IPS DF 6.9 (cell line): ENCODE data around the gene AGBL4.

Source experiments
- DNase-seq: peaks from one replicate; pipeline ENCODE4 v3.0.0-alpha.2; 2013; ENCODE audit warnings: low read depth, low spot score
- H3K27ac ChIP-seq: one replicate; pipeline ENCODE4 v1.5.1; 2013; ENCODE audit warnings: low read length, control low read depth
- H3K27me3 ChIP-seq: 2 replicates; pipeline ENCODE4 v1.6.1; 2013; ENCODE audit warnings: mild to moderate bottlenecking, low read length; ENCODE audit not compliant: control insufficient read depth, insufficient read depth
- H3K36me3 ChIP-seq: 2 replicates; pipeline ENCODE4 v1.6.1; 2013; ENCODE audit warnings: low read length; ENCODE audit not compliant: control insufficient read depth, insufficient read depth
- H3K4me1 ChIP-seq: 2 replicates; pipeline ENCODE4 v1.6.1; 2013; ENCODE audit warnings: low read length; ENCODE audit not compliant: control insufficient read depth, insufficient read depth
- H3K4me3 ChIP-seq: 2 replicates; pipeline ENCODE4 v1.5.1; 2013; ENCODE audit warnings: mild to moderate bottlenecking, low read length
- H3K9me3 ChIP-seq: 2 replicates; pipeline ENCODE4 v1.6.1; 2013; ENCODE audit warnings: low read length, inconsistent platforms; ENCODE audit not compliant: control insufficient read depth, insufficient read depth
- WGBS: extraction: QIAGEN DNeasy Blood & Tissue Kit; methylation state at CpG from one replicate; pipeline ENCODE4 v1.1.7; 2013; ENCODE audit warnings: mixed read lengths, missing lambda C conversion rate; ENCODE audit not compliant: insufficient read length, insufficient coverage; 5-methylcytosine and 5-hydroxymethylcytosine counted together

The AGBL4 gene

DNA sequence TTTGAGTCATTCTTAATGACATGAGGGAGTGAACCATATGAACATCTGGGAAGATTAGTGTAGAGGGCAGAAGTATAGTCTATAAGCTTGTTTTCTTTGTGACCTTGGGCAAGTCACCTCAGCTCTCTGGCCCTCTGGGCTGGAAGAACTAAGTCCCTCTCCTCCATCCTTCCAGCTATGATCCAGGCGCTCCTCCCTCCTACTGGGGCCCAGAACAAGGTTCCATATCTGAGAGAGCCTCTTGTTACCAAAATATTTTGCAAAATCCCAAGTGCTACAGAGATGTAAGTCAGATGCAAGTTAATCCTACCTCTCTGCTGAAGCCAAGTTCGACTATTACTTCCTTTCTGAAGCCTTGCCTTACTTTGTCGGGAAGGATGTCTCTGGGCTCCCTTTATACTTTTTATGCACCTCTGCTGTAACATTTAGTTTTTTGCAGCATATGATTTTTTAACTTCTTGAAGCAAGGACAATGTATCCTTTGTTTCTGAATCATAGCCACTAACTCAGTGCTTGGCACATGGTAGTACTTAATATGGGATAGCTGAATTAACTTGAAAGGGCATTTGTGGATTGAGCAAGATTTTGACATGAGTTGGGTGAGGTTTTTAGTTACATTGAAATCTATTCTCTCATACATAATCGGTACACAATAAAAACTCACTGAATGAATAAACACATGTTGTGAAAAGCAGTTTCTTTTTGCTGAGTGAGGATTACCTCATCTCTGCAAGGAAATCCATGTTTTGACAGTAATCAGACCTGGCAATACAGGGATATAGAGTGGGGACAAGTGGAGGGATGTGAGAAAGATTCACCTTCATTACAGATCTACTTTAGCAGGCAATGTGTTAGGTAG is 1192.4 kb downstream of the AGBL4 start:
- no peak overlapping the region for H3K4me3 ChIP-seq
- H3K27ac ChIP-seq: no peak overlapping the region
- no peaks in the 10 kb centered on the region for H3K36me3 ChIP-seq
- peaks cover 1% of the 10 kb centered on the region; the same call in 1 of the 2 replicates for H3K27me3 ChIP-seq
- no peaks in the 10 kb centered on the region for H3K4me1 ChIP-seq
- whole genome bisulfite sequencing: no CpG with 5 or more reads among the region's 4 CpGs
- no peaks in the 10 kb centered on the region for H3K9me3 ChIP-seq
- DNase-seq: no peak

DNA sequence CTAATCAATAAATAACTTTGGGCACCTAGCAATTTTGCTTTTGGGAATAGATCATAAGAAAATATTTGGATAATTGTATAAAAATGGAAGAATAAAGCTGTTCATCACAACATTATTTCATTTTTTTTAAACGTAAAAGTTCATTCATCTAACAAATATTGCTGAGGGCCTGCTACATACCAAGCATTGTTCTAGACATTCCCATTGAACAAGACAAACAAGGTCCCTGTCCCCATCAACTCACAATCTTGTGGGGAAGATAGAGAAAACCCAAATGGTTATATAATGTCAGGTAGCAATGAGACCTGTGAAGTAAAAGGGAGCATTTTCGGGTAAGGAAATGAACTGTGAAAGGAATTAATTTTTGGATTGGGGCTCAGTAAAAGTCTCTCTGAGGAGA is 1193.0 kb downstream of the AGBL4 start:
- H3K4me3 ChIP-seq: no peak overlapping the region
- DNase-seq: no peak
- no peaks in the 10 kb centered on the region for H3K9me3 ChIP-seq
- no CpG with 5 or more reads among the region's 2 CpGs for WGBS
- no peaks in the 10 kb centered on the region for H3K36me3 ChIP-seq
- no peaks in the 10 kb centered on the region for H3K27me3 ChIP-seq
- no peak overlapping the region for H3K27ac ChIP-seq
- H3K4me1 ChIP-seq: no peaks in the 10 kb centered on the region

DNA sequence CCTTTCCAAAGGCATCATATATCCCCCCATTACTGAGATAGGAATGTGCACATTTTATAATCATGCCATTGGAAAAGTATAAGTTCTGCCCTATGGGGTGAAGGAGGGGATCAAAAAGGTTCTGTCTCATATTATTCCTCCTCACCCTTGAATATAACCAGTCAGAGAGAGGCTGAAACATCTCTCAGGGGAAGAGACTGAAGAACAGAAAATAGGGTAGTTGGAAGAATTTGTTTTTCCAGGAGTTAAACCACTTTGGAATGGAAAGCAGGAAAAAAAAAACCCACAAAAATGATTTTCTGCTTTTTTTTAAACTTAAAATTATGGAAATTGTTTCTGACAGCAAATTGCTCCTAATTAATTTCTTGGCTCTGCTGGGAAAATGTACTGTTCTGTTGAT is 1194.3 kb downstream of the AGBL4 start:
- H3K27ac ChIP-seq: no peak overlapping the region
- H3K9me3 ChIP-seq: no peaks in the 10 kb centered on the region
- DNase-seq: no peak
- no peaks in the 10 kb centered on the region for H3K4me1 ChIP-seq
- H3K36me3 ChIP-seq: no peaks in the 10 kb centered on the region
- H3K27me3 ChIP-seq: no peaks in the 10 kb centered on the region
- no peak overlapping the region for H3K4me3 ChIP-seq

DNA sequence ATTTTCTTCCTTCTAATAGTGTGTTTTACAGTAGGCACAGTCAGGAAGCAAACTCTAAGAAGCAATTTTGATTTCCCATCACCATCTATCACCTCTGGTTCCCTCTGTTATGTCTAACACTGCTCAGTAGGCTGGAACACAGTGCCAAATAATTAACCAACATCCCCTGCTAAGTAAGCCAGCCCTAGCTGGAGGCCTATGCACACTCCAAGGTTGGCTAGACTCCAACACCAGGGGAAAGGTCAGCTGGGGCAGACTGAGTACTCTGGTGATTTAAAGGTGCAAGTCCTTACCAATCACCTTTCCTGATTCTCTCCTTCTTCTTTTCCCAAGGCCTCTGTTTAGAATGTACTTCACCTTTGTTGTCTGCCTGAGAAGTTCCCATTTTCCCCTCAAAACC is 1200.6 kb downstream of the AGBL4 start:
- no peak for DNase-seq
- Histone ChIP-seq H3K27ac (no peak overlapping the region), H3K27me3 (no peaks in the 10 kb centered on the region), H3K9me3 (no peaks in the 10 kb centered on the region), H3K4me3 (no peak overlapping the region), H3K4me1 (no peaks in the 10 kb centered on the region), H3K36me3 (no peaks in the 10 kb centered on the region)

DNA sequence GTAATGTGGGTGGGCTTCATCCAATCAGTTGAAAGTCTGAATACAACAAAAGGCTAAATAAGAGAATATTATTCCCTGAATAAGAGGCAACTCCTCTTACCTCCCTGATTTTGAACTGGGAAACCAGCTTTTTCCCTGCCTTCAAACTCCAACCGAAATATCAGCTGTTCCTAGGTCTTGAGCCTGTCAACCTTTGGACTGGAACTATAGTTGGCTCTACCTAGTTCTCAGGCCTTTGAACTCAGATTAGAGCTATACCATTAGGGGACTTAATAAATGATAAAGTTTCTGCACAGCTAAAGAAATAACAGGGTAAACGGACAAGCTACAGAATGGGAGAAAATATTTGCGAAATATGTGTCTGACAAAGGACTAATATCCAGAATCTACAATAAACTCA is 1203.3 kb downstream of the AGBL4 start:
- no peaks in the 10 kb centered on the region for H3K36me3 ChIP-seq
- no peaks in the 10 kb centered on the region for H3K9me3 ChIP-seq
- DNase-seq: no peak
- no peaks in the 10 kb centered on the region for H3K27me3 ChIP-seq
- H3K4me1 ChIP-seq: no peaks in the 10 kb centered on the region
- H3K4me3 ChIP-seq: no peak overlapping the region
- H3K27ac ChIP-seq: no peak overlapping the region
- whole genome bisulfite sequencing: no CpG with 5 or more reads among the region's 3 CpGs

DNA sequence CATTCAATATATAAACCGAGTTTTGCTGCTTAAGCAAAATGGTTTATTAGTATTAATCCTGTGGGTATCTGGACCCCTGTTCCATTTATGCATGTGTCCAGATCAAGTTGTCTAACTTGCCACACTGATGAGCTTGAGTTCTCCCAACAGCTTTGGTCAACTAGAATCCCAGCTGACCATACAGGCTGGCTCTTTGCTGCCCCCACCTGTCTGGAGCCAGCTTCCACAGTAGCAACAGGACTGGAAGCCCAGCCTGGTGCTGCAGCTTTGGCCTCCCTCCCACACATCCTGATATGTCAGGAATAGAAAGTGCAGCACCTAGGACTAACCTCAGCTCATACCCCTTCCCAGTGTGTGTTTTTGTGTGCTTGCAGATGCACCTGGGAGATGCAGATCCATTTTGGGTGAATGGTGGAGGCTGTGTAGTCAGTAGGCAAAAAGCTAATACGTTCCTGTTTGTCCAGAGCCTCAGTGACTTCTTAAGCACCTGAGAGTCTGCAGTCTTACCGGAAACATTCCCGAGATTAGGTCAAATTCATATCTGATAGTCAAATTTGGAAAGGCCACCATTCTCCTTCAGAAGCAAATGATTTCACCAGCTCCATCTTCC is 1206.1 kb downstream of the AGBL4 start:
- DNase-seq: peak; percentile 48
- Histone ChIP-seq H3K36me3 (no peaks in the 10 kb centered on the region), H3K27ac (no peak overlapping the region), H3K4me1 (no peaks in the 10 kb centered on the region), H3K27me3 (no peaks in the 10 kb centered on the region), H3K9me3 (no peaks in the 10 kb centered on the region), H3K4me3 (no peak overlapping the region)
- WGBS: no CpG with 5 or more reads among the region's 4 CpGs

DNA sequence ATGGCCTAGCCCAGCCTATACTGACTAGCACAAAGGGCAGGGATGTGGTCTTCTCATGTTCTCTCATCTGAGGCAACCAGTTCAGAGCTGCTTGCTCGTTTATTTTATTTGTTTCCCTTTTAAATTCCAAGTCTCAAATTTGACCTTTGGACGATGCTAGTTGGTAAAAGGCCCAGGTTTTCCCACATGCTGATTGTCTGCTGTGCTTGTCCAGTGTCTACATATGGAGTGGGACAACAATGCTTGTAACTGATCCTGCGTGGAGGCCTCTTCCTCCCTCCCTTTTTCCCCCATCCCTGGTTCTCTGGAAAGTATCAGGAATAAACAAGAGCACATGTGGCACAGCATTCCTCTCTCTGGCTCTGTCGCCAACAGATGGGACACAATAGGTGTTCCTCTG is 1213.0 kb downstream of the AGBL4 start:
- no peak overlapping the region for H3K4me3 ChIP-seq
- no CpG with 5 or more reads among the region's 4 CpGs for WGBS
- no peaks in the 10 kb centered on the region for H3K9me3 ChIP-seq
- H3K27ac ChIP-seq: no peak overlapping the region
- no peaks in the 10 kb centered on the region for H3K4me1 ChIP-seq
- DNase-seq: no peak
- no peaks in the 10 kb centered on the region for H3K36me3 ChIP-seq
- no peaks in the 10 kb centered on the region for H3K27me3 ChIP-seq

DNA sequence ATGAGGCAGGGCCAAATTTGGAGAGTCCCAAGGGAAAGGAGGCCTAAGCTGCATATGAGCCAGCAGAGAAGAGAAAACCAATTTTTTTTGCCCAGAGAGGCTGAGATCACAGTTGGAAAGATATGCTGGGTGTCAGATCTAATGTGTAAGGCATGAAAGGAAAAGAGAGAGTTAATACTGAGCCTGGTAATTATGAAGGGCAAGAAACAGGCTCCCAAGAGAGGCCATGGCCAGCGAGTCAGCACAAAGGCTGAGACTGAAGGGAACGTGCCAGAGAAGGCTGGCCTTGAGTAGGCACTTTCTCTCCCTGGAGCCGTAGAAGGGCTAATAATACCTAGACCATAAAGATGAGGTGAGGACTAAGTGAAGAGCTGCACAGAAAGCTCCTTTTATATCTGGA is 1215.3 kb downstream of the AGBL4 start:
- no peak overlapping the region for H3K4me3 ChIP-seq
- H3K9me3 ChIP-seq: no peaks in the 10 kb centered on the region
- H3K27ac ChIP-seq: no peak overlapping the region
- no peaks in the 10 kb centered on the region for H3K4me1 ChIP-seq
- no peak for DNase-seq
- no peaks in the 10 kb centered on the region for H3K27me3 ChIP-seq
- no CpG with 5 or more reads among the region's 3 CpGs for WGBS
- no peaks in the 10 kb centered on the region for H3K36me3 ChIP-seq

DNA sequence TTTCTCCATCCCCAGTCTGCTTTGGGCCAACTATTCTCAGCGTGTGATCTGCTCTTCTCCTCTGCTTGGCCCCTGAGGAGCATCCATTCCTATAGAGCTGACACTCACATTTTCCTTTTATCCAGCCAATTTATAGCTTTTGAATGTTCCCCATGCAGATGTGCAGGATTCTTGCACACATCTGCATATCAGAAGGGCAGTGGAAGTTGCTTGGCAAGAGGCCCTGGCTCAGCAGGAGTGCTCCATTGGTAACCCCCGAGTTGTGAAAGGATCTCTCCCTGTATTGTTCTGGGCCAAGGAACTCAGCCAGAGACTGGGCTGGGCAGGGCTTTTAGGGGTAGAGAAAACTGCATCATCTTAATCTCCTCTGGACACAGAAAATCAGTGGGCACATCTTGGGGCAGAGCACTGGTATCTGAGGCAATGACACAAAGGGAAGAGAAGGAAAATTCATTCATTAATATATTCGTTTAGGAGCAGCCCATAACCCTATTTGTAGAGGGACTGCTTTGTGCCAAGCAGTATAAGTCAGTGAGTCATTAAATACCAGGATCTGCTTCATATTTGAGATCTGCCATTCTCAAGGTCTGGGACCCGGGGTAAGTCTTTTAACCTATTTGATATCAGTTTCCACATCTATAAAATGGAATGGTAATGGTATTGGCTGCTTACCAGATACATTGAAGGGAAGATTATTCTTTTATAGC is 1216.0 kb downstream of the AGBL4 start:
- Histone ChIP-seq H3K27me3 (no peaks in the 10 kb centered on the region), H3K4me3 (no peak overlapping the region), H3K4me1 (no peaks in the 10 kb centered on the region), H3K36me3 (no peaks in the 10 kb centered on the region), H3K27ac (no peak overlapping the region), H3K9me3 (no peaks in the 10 kb centered on the region)
- no peak for DNase-seq
- WGBS: no CpG with 5 or more reads among the region's 4 CpGs

DNA sequence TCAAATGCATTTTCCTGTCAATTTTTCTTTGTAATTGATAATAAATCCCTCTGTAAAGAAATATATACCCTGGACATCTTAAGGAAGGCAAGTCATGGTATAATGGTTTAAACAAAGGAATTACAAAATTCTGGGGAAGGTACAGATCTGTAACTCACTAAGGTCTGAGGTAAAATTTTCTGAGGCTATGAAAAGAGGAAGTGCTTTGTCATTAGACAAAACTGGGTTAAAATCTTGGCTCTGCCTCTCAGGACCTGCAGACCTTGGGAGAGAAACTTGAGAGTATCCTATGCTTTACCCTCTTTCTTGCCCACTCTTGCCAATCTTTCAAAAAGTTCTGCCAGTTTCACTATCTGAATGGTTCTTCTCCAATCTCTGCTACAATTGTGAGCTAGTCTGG is 1220.3 kb downstream of the AGBL4 start:
- no peaks in the 10 kb centered on the region for H3K4me1 ChIP-seq
- no peaks in the 10 kb centered on the region for H3K27me3 ChIP-seq
- H3K4me3 ChIP-seq: no peak overlapping the region
- no peak for DNase-seq
- no peaks in the 10 kb centered on the region for H3K9me3 ChIP-seq
- H3K36me3 ChIP-seq: no peaks in the 10 kb centered on the region
- H3K27ac ChIP-seq: no peak overlapping the region
